HUES64 (cell line): ENCODE measurements around the gene RCN2.

Experiments used
- H3K27ac ChIP-seq: 2 replicates; pipeline ENCODE4 v1.7.0; 2013; ENCODE audit warnings: low read depth, low read length, inconsistent platforms
- H3K27me3 ChIP-seq: 2 replicates; pipeline ENCODE4 v1.6.1; 2013; ENCODE audit warnings: mild to moderate bottlenecking, low read length; ENCODE audit not compliant: insufficient read depth
- H3K36me3 ChIP-seq: 2 replicates; pipeline ENCODE4 v1.6.1; 2013; ENCODE audit warnings: mild to moderate bottlenecking, low read length; ENCODE audit not compliant: insufficient read depth
- H3K4me1 ChIP-seq: 2 replicates; pipeline ENCODE4 v1.6.1; 2013; ENCODE audit warnings: mild to moderate bottlenecking, low read length, moderate library complexity; ENCODE audit not compliant: insufficient read depth
- H3K4me3 ChIP-seq: 2 replicates; pipeline ENCODE4 v1.5.1; 2013; ENCODE audit warnings: mild to moderate bottlenecking, low read length, moderate library complexity
- H3K9ac ChIP-seq: 2 replicates; pipeline ENCODE4 v1.6.1; 2013; ENCODE audit warnings: mild to moderate bottlenecking, low read depth, low read length
- H3K9me3 ChIP-seq: 2 replicates; pipeline ENCODE4 v1.6.1; 2013; ENCODE audit warnings: low read depth, low read length; ENCODE audit not compliant: insufficient read depth
- WGBS: fragments of 150-250, 120-280 bp; methylation state at CpG from one replicate; pipeline ENCODE4 v1.1.7; 2013; ENCODE audit warnings: missing lambda C conversion rate; 5-methylcytosine and 5-hydroxymethylcytosine counted together

The RCN2 gene

GRCh38 chr15:76974456-76975036 is 43.0 kb downstream of the RCN2 start:
- Histone ChIP-seq H3K27me3 (no peaks in the 10 kb centered on the region), H3K4me1 (peaks cover 5% of the 10 kb centered on the region; the same call in 1 of the 2 replicates), H3K27ac (no peak overlapping the region), H3K4me3 (no peak overlapping the region), H3K36me3 (no peaks in the 10 kb centered on the region), H3K9ac (no peak overlapping the region), H3K9me3 (no peaks in the 10 kb centered on the region)
- WGBS: 96% methylated on average over 4 of the region's 4 CpGs

- H3K27me3 ChIP-seq: no peaks in the 10 kb centered on the region
- 97% methylated on average over 1 of the region's 1 CpG for WGBS
- peaks cover 5% of the 10 kb centered on the region; the same call in 1 of the 2 replicates for H3K4me1 ChIP-seq
- H3K4me3 ChIP-seq: no peak overlapping the region
- H3K36me3 ChIP-seq: no peaks in the 10 kb centered on the region
- H3K9me3 ChIP-seq: no peaks in the 10 kb centered on the region
- H3K9ac ChIP-seq: no peak overlapping the region
- no peak overlapping the region for H3K27ac ChIP-seq
Measured at GRCh38 chr15:76976141-76976540, 44.6 kb downstream of the RCN2 start.

- H3K27me3 ChIP-seq: no peaks in the 10 kb centered on the region
- no peak overlapping the region for H3K4me3 ChIP-seq
- H3K9ac ChIP-seq: no peak overlapping the region
- H3K36me3 ChIP-seq: no peaks in the 10 kb centered on the region
- H3K27ac ChIP-seq: no peak overlapping the region
- WGBS: 95% methylated on average over 3 of the region's 5 CpGs
- no peaks in the 10 kb centered on the region for H3K9me3 ChIP-seq
- H3K4me1 ChIP-seq: peaks cover 5% of the 10 kb centered on the region; the same call in 1 of the 2 replicates
Measured at GRCh38 chr15:76976572-76977270, 45.2 kb downstream of the RCN2 start.

- no peaks in the 10 kb centered on the region for H3K36me3 ChIP-seq
- H3K4me3 ChIP-seq: no peak overlapping the region
- no peaks in the 10 kb centered on the region for H3K9me3 ChIP-seq
- H3K4me1 ChIP-seq: peaks cover under 1% of the 10 kb centered on the region; the same call in 1 of the 2 replicates
- no peak overlapping the region for H3K27ac ChIP-seq
- WGBS: 93% methylated on average over 18 of the region's 18 CpGs
- no peak overlapping the region for H3K9ac ChIP-seq
- H3K27me3 ChIP-seq: no peaks in the 10 kb centered on the region
Measured at GRCh38 chr15:76978522-76979330, 47.2 kb downstream of the RCN2 start.

GRCh38 chr15:76979331-76979925 is 47.9 kb downstream of the RCN2 start:
- Histone ChIP-seq H3K9ac (no peak overlapping the region), H3K36me3 (no peaks in the 10 kb centered on the region), H3K4me1 (no peaks in the 10 kb centered on the region), H3K4me3 (no peak overlapping the region), H3K27me3 (no peaks in the 10 kb centered on the region), H3K27ac (no peak overlapping the region), H3K9me3 (no peaks in the 10 kb centered on the region)
- 95% methylated on average over 23 of the region's 23 CpGs for WGBS

GRCh38 chr15:76979996-76980520 is 48.5 kb downstream of the RCN2 start:
- H3K36me3 ChIP-seq: no peaks in the 10 kb centered on the region
- H3K4me1 ChIP-seq: no peaks in the 10 kb centered on the region
- 92% methylated on average over 7 of the region's 7 CpGs for WGBS
- no peaks in the 10 kb centered on the region for H3K9me3 ChIP-seq
- no peak overlapping the region for H3K4me3 ChIP-seq
- H3K9ac ChIP-seq: no peak overlapping the region
- H3K27ac ChIP-seq: no peak overlapping the region
- H3K27me3 ChIP-seq: no peaks in the 10 kb centered on the region

- H3K4me3 ChIP-seq: no peak overlapping the region
- H3K9me3 ChIP-seq: no peaks in the 10 kb centered on the region
- H3K9ac ChIP-seq: no peak overlapping the region
- no peaks in the 10 kb centered on the region for H3K27me3 ChIP-seq
- no peak overlapping the region for H3K27ac ChIP-seq
- H3K36me3 ChIP-seq: no peaks in the 10 kb centered on the region
- 92% methylated on average over 9 of the region's 9 CpGs for WGBS
- no peaks in the 10 kb centered on the region for H3K4me1 ChIP-seq
Measured at GRCh38 chr15:76982356-76982755, 50.8 kb downstream of the RCN2 start.

- Histone ChIP-seq H3K27me3 (no peaks in the 10 kb centered on the region), H3K9ac (no peak overlapping the region), H3K4me1 (no peaks in the 10 kb centered on the region), H3K9me3 (no peaks in the 10 kb centered on the region), H3K4me3 (no peak overlapping the region), H3K27ac (no peak overlapping the region), H3K36me3 (no peaks in the 10 kb centered on the region)
- 74% methylated on average over 6 of the region's 6 CpGs for WGBS
Measured at GRCh38 chr15:76982756-76983155, 51.2 kb downstream of the RCN2 start.

- H3K4me1 ChIP-seq: peaks cover 5% of the 10 kb centered on the region; the same call in 1 of the 2 replicates
- no peak overlapping the region for H3K27ac ChIP-seq
- H3K9ac ChIP-seq: no peak overlapping the region
- no peaks in the 10 kb centered on the region for H3K36me3 ChIP-seq
- WGBS: 88% methylated on average over 4 of the region's 4 CpGs
- H3K27me3 ChIP-seq: no peaks in the 10 kb centered on the region
- no peak overlapping the region for H3K4me3 ChIP-seq
- no peaks in the 10 kb centered on the region for H3K9me3 ChIP-seq
Measured at GRCh38 chr15:76983590-76984375, 52.2 kb downstream of the RCN2 start.

- Histone ChIP-seq H3K9me3 (no peaks in the 10 kb centered on the region), H3K9ac (no peak overlapping the region), H3K4me3 (no peak overlapping the region), H3K36me3 (no peaks in the 10 kb centered on the region), H3K27ac (no peak overlapping the region), H3K4me1 (peaks cover 6% of the 10 kb centered on the region; the same call in 1 of the 2 replicates), H3K27me3 (no peaks in the 10 kb centered on the region)
- WGBS: 83% methylated on average over 3 of the region's 3 CpGs
Measured at GRCh38 chr15:76986743-76987142, 55.2 kb downstream of the RCN2 start.
